ENCODE results near the gene UBE2E2. TPM values are rescaled to one million over a fixed set of nuclear protein-coding genes. Genes with fewer than 3 reads are reported as not detected.

UBE2E2 gene
- total RNA-seq, 2 experiments from 2014 or later: 16.5 to 23.2 TPM

GRCh38 chr3:23166845-23167244 is 36.3 kb upstream of the UBE2E2 start:
- DNase-seq (no peak), ATAC-seq (no peak)
- Mint-ChIP-seq H3K27ac (no peak overlapping the region), H3K9me3 (no peaks in the 10 kb centered on the region), H3K36me3 (ENCODE audit: low read depth) (no peaks in the 10 kb centered on the region), H3K4me3 (no peak overlapping the region), H3K27me3 (no peaks in the 10 kb centered on the region), H3K4me1 (ENCODE audit: low read depth) (peaks cover 2% of the 10 kb centered on the region)
- intact Hi-C loops (cut with micrococcal nuclease): no loop called here
- ChIA-PET CTCF (no interaction called here), POLR2A (no interaction called here)
- TF ChIP-seq CTCF (IDR thresholded peaks at IDR 0.05): no peak

GRCh38 chr3:23169551-23169950 is 33.6 kb upstream of the UBE2E2 start:
- POLR2A ChIA-PET: no interaction called here
- ATAC-seq: no peak
- DNase-seq: no peak
- no peak for TF ChIP-seq CTCF (IDR thresholded peaks at IDR 0.05)
- Mint-ChIP-seq H3K27ac (no peak overlapping the region), H3K36me3 (ENCODE audit: low read depth) (no peaks in the 10 kb centered on the region), H3K4me3 (no peak overlapping the region), H3K9me3 (no peaks in the 10 kb centered on the region), H3K27me3 (peaks cover 3% of the 10 kb centered on the region), H3K4me1 (ENCODE audit: low read depth) (no peaks in the 10 kb centered on the region)
- intact Hi-C loops (cut with micrococcal nuclease): no loop called here
- CTCF ChIA-PET: no interaction called here

GRCh38 chr3:23170291-23170690 is 32.8 kb upstream of the UBE2E2 start:
- Mint-ChIP-seq H3K36me3 (ENCODE audit: low read depth) (no peaks in the 10 kb centered on the region), H3K4me1 (ENCODE audit: low read depth) (no peaks in the 10 kb centered on the region), H3K9me3 (no peaks in the 10 kb centered on the region), H3K27me3 (peaks cover 5% of the 10 kb centered on the region), H3K4me3 (no peak overlapping the region), H3K27ac (no peak overlapping the region)
- intact Hi-C loops (cut with micrococcal nuclease): no loop called here
- POLR2A ChIA-PET: no interaction called here
- CTCF ChIA-PET: no interaction called here
- TF ChIP-seq CTCF (IDR thresholded peaks at IDR 0.05): no peak
- ATAC-seq: no peak
- no peak for DNase-seq

GRCh38 chr3:23172059-23172458 is 31.1 kb upstream of the UBE2E2 start:
- no peaks in the 10 kb centered on the region for H3K9me3 Mint-ChIP-seq
- ChIA-PET POLR2A (no interaction called here), CTCF (interaction anchor here (1.5 kb wide), 1 partner anchor 14 kb away, joined by 3 read pairs; no protein-coding TSS in a partner anchor)
- no peak for TF ChIP-seq CTCF (IDR thresholded peaks at IDR 0.05)
- no peaks in the 10 kb centered on the region for H3K36me3 Mint-ChIP-seq (ENCODE audit: low read depth)
- no peak overlapping the region for H3K27ac Mint-ChIP-seq
- H3K27me3 Mint-ChIP-seq: peaks cover 5% of the 10 kb centered on the region
- no peak overlapping the region for H3K4me3 Mint-ChIP-seq
- DNase-seq (no peak), ATAC-seq (no peak)
- intact Hi-C loops (cut with micrococcal nuclease): no loop called here
- H3K4me1 Mint-ChIP-seq (ENCODE audit: low read depth): no peaks in the 10 kb centered on the region

- Mint-ChIP-seq H3K27ac (no peak overlapping the region), H3K36me3 (ENCODE audit: low read depth) (no peaks in the 10 kb centered on the region), H3K27me3 (peaks cover 5% of the 10 kb centered on the region), H3K4me1 (ENCODE audit: low read depth) (no peaks in the 10 kb centered on the region), H3K4me3 (no peak overlapping the region), H3K9me3 (peaks cover 3% of the 10 kb centered on the region)
- intact Hi-C loops (cut with micrococcal nuclease): no loop called here
- ATAC-seq (no peak), DNase-seq (no peak)
- ChIA-PET CTCF (no interaction called here), POLR2A (no interaction called here)
- no peak for TF ChIP-seq CTCF (IDR thresholded peaks at IDR 0.05)
These were observed 28.6 kb upstream of the UBE2E2 start for GRCh38 chr3:23174426-23175039.
